A549 treated with CORT108297 at 1 μM for 4 hours (cell line): ENCODE results near the gene RBFOX2. TPM values are rescaled to one million over a fixed set of nuclear protein-coding genes. Genes with fewer than 3 reads are reported as not detected.

Source experiments
- total RNA-seq: library from RNA; stranded (reverse); fragments of 200-300 nt; extraction: Qiagen RNA extraction; gene quantifications from 5 replicates; pipeline ENCODE4 v1.2.3, GENCODE V29; 2022

The RBFOX2 gene, protein sequence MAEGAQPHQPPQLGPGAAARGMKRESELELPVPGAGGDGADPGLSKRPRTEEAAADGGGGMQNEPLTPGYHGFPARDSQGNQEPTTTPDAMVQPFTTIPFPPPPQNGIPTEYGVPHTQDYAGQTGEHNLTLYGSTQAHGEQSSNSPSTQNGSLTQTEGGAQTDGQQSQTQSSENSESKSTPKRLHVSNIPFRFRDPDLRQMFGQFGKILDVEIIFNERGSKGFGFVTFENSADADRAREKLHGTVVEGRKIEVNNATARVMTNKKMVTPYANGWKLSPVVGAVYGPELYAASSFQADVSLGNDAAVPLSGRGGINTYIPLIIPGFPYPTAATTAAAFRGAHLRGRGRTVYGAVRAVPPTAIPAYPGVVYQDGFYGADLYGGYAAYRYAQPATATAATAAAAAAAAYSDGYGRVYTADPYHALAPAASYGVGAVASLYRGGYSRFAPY
- 26.5 to 36.4 TPM (median 30.5 TPM) in 5 replicates for total RNA-seq

DNA sequence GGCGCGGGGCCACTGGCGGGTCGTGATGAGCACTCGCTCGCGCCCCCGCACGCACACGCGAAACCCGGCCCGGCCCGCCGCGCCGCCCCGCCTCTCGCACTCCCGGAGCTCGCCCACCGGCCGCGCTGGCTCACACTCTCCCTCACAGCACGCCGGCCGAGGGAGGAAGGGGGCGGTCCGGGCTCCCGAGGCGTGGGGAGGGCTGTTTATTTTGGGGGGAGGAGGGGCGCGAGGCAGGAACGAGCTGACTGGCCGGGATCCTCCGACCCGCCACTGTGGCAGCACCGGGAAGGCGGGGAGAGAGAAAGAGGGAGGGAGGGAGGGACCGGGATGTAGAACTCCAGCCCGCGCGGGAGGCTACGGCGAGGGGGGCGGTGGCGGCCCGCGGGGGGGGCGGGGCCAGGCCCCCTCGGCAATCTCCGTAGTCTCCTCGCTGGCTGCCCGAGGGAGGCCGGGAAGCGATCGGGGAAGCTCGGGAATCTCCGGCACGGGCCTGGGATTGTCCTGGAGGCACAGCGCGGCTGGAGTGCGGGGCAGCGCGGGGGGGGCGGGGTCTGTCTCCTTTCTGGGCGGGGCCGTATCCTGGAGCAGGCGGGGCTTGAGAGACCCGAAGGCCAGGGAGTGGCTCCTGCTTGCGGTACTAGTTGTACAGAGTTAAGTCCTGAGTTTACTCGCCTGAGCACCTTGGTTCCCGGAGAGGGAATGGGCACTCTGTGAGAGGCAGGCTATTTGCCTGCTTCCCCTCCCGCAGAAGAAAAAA, at the start of gene RBFOX2:
TSS of gene RBFOX2 (minus strand) at position 179 of the 760 bp plus-strand sequence. CDS start 399 bp downstream, outside the sequence.

DNA sequence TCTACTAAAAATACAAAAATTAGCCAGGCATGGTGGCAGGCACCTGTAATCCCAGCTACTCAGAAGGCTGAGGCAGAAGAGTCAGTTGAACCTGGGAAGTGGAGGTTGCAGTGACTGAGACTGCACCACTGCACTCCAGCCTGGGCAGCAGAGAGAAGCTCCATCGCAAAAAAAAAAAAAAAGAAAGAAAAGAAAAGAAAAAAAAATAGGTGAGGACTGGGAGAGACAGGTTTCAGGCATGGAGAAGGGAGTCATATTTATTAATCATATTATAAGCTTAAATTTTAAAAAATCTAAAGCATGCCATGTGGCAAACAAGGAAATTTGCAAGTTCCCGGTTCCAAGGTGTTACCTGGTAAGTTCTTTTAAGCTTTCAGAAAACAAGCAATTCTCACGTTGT, 311.1 kb downstream of the RBFOX2 start, which contains the start of gene APOL5:
TSS of gene APOL5 (plus strand) at position 301 of the 400 bp plus-strand sequence. CDS start at position 301, 0 bp downstream.

Other genes starting within 250 kb of the RBFOX2 start
- gene APOL3, start 131.9 kb upstream of the RBFOX2 start, total RNA-seq, result 0.07 to 0.10 TPM in 2 of 5 replicates, not detected in the others
- not detected in 5 replicates for gene APOL4, start 173.0 kb upstream of the RBFOX2 start, total RNA-seq
- 31.0 to 42.8 TPM (median 37.3 TPM) in 5 replicates for gene APOL2, start 210.7 kb upstream of the RBFOX2 start, total RNA-seq
- 9.3 to 14.1 TPM (median 11.5 TPM) in 5 replicates for gene APOL1, start 224.3 kb upstream of the RBFOX2 start, total RNA-seq